HS-5 (cell line): ENCODE results near the gene NFATC2.
A peak's percentile ranks its signal among the peaks of the same experiment; 100 is the strongest.

Source experiments
- DNase-seq: peaks from one replicate; pipeline ENCODE4 v3.0.0-alpha.2; 2012; ENCODE audit warnings: low read depth

NFATC2 gene

GRCh38 chr20:51536116-51537069, 6.1 kb downstream of the NFATC2 start:
- DNase-seq: no peak

- no peak for DNase-seq
Observed at GRCh38 chr20:51535674-51536073, 6.8 kb downstream of the NFATC2 start.

DNA sequence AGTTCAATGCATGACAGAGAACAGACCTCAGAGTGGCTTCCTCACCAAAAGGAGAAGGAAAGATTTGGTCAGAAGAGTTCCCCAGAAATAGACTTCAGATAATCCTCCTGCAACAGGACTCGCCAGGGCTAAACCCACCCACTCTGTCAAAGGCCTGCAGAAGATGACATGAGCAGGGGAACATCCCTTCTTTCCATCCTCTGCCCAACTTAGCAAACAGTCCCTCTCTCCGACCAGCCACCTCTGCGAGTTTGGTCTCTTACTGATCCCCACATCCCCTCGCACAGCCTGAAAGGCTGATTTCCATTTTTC, 7.5 kb downstream of the NFATC2 start:
- no peak for DNase-seq

- DNase-seq: peak; percentile 90
Observed at GRCh38 chr20:51533291-51534172, 9.0 kb downstream of the NFATC2 start.

DNA sequence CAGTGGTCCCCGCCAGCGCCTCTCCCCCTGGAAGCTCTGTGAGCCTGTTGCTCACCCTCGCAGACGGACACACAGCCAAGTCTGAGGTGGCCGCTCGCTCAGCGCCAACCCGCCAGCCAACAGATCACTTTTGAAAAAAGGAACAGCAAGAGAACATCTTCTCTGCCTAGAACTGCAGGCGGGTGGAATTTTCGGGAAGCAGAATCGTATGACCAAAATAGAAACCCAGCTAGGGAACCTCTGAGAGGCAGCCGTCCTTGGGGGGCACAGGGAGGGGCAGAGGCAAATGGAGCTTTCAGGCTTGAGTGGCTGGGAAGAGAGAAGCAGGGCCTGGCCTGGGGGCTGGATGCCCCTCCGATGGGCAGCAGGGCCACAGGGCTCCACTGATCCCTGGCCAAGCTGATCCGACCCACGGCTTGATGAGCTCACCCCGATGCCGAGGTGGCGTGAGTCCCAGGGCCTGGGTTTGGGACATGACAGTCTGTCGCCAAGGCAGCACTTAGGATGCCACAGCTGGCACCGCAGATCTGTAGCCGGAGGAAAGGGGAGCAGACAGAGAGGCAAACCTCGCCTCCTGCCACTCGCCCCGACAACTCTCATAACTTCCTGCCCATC, 9.8 kb downstream of the NFATC2 start:
- no peak for DNase-seq

- no peak for DNase-seq
Observed at GRCh38 chr20:51531712-51532456, 10.6 kb downstream of the NFATC2 start.

DNA sequence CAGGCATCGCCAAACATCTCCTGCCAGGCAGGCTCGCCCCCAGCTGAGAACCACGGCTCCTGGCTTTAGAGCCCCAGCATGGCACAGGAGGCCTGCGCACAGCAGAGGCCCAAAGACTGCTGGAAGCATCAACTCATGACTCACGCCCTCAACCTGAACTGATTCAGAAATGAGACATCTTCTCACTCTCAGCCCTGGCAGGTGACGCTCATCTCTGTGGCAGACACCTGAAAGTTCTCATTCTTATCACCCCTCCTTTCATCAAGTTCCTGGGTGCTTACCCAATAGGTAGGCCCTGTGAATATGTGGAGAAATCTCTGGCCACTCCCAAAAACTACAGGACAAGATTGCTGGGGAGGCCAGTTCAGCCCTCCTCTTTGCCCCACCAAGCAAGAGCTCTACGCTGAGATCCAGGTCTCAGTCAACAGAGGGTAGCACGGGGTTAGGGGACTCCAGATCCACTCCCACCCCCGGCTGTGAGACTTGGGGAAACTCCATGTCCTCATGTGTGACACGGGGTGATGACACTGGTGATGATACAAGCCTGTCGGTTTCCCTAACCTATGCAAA, 11.3 kb downstream of the NFATC2 start:
- no peak for DNase-seq

DNA sequence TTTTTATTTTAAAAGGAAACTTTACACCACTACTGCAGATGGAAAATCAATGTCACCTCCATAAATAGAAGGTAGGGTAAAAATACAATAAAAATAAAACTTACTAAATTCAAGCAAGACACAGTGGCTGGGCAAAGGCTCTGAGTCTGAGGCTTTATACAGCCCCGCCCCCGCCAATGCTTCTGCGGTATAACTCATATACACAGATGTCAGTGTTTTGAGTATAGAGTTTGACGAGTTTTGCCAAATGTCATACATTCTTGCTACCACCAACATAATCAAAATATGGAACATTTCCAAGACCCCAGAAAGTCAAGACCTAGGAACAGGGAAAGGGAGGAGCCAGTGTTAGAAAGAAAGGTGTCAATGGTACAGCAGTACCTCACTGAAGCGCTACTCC, 12.8 kb downstream of the NFATC2 start:
- DNase-seq: no peak

GRCh38 chr20:51529081-51529681, 13.3 kb downstream of the NFATC2 start:
- no peak for DNase-seq

- DNase-seq: no peak
Observed at GRCh38 chr20:51528263-51529027, 14.1 kb downstream of the NFATC2 start.

DNA sequence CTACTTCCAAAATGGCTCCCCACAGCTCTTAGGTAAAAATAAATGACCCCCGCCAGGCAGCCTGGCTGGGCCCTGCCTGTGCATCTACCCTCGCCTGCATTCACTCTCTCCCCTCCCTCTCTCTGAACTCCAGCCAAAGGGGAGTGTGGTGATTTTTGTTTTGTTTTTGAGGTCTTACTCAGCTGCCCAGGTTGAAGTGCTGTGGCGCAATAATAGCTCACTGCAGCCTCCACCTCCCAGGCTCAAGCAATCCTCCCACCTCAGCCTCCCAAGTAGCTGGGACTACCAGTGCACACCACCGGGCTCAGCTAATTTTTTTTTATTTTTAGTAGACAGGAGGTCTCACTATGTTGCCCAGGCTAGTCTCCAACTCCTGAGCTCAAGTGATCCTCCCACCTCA, 15.8 kb downstream of the NFATC2 start:
- no peak for DNase-seq

GRCh38 chr20:51526106-51526470, 16.4 kb downstream of the NFATC2 start:
- no peak for DNase-seq

DNA sequence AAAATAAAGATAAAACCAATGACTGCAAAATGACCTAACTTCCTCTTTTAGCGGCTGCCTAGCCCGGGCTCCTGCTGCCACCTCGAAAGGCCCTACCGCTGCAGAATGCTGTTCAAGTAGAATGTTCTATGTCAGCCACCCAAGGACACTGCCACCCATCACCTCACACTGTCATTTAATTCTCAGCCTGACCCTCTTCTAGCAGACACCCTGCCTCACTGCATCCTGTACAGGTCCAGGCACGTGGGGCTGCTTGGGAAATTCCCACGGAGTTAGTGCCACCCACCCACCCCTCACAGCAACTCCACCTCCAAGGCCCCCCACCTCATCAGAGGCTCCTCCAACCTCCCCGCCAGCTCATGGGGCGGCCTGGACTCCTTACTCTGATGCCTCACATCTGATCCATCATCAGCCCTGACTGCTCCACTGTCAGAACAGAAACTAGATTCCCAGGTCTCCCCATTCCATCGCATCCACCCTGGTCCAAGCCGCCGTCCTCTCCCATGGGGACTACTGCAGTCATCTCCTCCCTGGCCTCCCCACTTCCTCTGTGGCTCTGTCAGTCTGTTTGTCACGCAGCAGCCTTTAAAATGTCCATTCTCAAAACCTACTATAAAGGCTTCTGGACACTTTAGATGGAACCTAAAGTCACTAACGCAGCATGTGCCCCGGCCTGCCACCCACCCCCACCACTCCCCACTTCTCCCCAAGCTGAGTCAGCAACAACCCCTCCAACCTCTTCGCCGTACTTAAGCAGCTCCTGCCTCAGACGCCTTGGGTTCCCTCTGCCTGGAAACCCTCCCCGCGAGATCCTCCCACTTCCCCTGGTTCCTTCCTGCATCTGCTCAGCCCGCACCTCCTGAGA, 17.0 kb downstream of the NFATC2 start:
- DNase-seq: no peak

DNA sequence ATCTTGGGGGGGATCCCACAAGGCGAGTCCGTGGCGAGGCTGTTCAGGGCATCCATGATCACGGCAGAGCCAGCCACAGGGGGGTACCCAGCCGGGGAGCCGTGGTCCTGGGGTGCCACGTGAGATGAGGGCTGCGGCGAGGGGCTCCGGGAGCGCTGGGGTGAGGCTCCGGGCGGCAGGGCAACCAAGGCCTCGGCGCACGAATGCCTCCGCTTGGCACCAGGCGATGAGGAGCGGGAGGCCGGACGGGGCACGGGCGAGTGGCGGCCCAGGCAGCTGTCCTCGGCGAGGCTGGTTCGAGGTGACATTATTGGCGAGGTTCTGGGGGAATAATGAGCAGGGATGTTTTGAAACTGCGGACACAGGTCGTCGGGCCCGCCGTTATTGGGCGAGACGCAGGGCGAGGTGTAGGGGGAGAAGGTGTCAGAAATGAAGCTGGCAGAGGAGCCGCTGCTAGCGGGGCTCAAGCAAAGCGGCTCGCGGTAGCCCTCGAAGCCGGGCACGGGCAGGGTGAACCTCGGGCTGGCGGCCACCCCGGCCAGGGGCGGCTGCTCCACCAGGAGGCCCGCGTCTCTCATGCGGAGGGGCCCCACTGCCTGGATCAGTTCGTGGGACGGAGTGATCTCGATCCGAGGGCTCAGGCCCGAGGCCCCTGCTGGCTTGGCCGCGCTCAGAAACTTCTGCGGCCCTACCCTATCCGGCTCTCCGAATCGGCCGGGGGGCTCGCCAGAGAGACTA, 19.1 kb downstream of the NFATC2 start:
- no peak for DNase-seq

DNA sequence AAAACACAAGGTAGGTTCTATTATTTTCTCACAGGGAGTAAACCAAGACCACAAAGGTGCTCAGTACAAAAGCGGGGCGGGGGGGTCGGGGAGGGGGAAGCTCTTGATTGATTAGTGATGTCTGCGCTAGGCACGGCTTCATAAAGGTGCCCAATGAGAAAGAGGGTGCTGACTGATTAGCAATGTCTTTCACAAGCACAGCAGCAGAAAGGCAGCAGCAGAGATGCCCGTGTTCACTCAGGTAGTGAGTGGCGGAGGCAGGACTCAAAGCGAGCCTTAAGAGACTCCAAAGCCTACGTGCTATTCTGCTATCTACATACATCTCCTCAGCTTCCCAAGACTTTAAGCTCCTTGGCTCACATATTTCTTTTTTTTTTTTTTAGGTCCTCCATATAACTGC, 20.3 kb downstream of the NFATC2 start:
- no peak for DNase-seq

DNA sequence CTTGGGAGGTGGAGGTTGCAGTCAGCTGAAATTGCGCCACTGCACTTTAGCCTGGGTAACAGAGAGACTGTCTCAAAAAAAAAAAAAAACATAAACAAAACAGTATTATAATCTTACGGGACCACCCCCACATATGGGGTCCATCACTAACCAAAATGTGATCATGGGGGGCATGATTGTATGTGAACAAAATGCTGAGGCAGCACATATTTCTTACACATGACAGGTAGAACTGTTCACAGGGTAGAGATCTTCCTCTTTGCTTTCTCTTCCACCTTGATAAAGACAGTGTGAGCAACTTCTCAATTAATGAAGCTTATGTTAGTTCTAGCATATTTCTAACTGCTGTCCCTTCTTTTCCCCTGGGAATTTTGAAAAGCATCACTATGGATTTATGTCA, 24.7 kb downstream of the NFATC2 start:
- DNase-seq: no peak

GRCh38 chr20:51516855-51517254, 25.7 kb downstream of the NFATC2 start:
- DNase-seq: no peak

- DNase-seq: no peak
Observed at GRCh38 chr20:51514836-51515235, 27.7 kb downstream of the NFATC2 start.

- DNase-seq: no peak
Observed at GRCh38 chr20:51514249-51514648, 28.3 kb downstream of the NFATC2 start.
